WERI-Rb-1 (cell line): ENCODE results near the gene CCL5.

ENCODE experiments used
- DNase-seq: peaks from one replicate; pipeline ENCODE4 v3.0.0-alpha.2; 2020
- H3K27ac ChIP-seq: fragments of 250-450 bp; sonication (Bioruptor Pico); 2 replicates; pipeline ENCODE4 v1.5.1; 2020; ENCODE audit warnings: mild to moderate bottlenecking, moderate library complexity
- H3K27me3 ChIP-seq: fragments of 250-450 bp; sonication (Bioruptor Pico); 2 replicates; pipeline ENCODE4 v1.5.1; 2021; ENCODE audit warnings: mild to moderate bottlenecking, low read depth, moderate library complexity; ENCODE audit not compliant: insufficient read depth, severe bottlenecking
- H3K36me3 ChIP-seq: fragments of 250-450 bp; sonication (Bioruptor Pico); 2 replicates; pipeline ENCODE4 v1.5.1; 2020; ENCODE audit warnings: mild to moderate bottlenecking, moderate library complexity
- H3K4me3 ChIP-seq: 2 replicates; pipeline ENCODE4 v1.5.1; 2011; ENCODE audit warnings: low read depth, mild to moderate bottlenecking, control low read depth, low read length
- H3K9me3 ChIP-seq: fragments of 250-450 bp; sonication (Bioruptor Pico); 2 replicates; pipeline ENCODE4 v1.5.1; 2021; ENCODE audit warnings: mild to moderate bottlenecking, moderate library complexity; ENCODE audit not compliant: severe bottlenecking
- CTCF ChIP-seq: IDR thresholded peaks from 2 replicates; pipeline ENCODE4 v1.5.1; 2011; ENCODE audit warnings: low read depth, mild to moderate bottlenecking, control low read depth, inconsistent platforms, low read length

Gene CCL5

DNA sequence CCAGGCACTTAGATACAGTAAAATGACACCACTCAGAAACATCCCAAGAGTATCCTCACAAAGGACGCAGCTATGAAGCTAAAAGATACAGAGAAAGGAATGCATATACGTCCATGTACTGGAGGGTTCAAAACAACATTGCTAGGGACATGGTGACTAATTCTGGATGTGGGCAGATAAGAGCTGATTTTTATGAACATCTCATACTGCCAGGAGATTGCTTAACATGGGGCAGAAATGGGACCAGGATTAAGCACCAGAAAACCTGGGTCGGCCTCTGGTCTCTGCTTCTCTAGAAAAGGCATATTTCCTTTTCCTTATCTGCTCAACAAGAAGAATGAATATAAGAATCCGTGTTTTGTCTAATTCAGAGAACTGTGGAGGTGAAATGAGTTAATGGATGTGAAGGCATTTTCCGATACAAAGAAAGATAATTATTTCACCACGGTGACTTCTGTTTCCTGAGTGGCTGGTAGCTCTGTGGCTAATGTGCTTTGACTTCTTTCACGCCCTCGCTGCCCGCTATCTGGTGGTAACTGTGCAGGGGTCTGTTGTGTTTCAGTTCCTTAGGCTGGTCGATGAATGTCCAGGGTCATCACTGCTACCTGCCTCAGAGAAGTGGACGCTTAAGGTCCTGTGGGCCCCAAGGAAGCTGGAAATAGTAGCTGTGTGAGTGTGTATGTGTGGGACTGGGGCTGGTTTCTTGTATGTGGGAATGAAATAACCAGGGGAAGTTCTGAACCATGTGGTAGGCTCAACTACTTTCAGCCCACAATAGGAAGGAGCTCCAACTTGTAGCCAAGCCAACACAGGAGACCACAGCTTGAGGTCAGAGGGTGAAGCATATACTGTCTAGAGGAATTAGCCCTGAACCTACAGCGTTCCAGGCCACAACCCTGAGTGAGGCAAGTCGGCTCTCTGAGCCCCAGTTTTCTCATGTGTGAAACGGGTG, 15.8 kb upstream of the CCL5 start:
- DNase-seq = no peak
- no peaks in the 10 kb centered on the region for H3K9me3 ChIP-seq
- H3K4me3 ChIP-seq = no peak overlapping the region
- H3K27me3 ChIP-seq = no peaks in the 10 kb centered on the region
- no peaks in the 10 kb centered on the region for H3K36me3 ChIP-seq
- H3K27ac ChIP-seq = no peak overlapping the region
- no peak for TF ChIP-seq CTCF

- Histone ChIP-seq H3K9me3 (no peaks in the 10 kb centered on the region), H3K27ac (no peak overlapping the region), H3K4me3 (no peak overlapping the region), H3K36me3 (no peaks in the 10 kb centered on the region), H3K27me3 (no peaks in the 10 kb centered on the region)
- DNase-seq = no peak
- no peak for TF ChIP-seq CTCF
These were observed 14.0 kb upstream of the CCL5 start for GRCh38 chr17:35894206-35894605.

GRCh38 chr17:35893751-35894150, 13.6 kb upstream of the CCL5 start:
- no peaks in the 10 kb centered on the region for H3K9me3 ChIP-seq
- H3K27ac ChIP-seq = no peak overlapping the region
- no peaks in the 10 kb centered on the region for H3K27me3 ChIP-seq
- DNase-seq = no peak
- no peak overlapping the region for H3K4me3 ChIP-seq
- TF ChIP-seq CTCF = no peak
- no peaks in the 10 kb centered on the region for H3K36me3 ChIP-seq

DNA sequence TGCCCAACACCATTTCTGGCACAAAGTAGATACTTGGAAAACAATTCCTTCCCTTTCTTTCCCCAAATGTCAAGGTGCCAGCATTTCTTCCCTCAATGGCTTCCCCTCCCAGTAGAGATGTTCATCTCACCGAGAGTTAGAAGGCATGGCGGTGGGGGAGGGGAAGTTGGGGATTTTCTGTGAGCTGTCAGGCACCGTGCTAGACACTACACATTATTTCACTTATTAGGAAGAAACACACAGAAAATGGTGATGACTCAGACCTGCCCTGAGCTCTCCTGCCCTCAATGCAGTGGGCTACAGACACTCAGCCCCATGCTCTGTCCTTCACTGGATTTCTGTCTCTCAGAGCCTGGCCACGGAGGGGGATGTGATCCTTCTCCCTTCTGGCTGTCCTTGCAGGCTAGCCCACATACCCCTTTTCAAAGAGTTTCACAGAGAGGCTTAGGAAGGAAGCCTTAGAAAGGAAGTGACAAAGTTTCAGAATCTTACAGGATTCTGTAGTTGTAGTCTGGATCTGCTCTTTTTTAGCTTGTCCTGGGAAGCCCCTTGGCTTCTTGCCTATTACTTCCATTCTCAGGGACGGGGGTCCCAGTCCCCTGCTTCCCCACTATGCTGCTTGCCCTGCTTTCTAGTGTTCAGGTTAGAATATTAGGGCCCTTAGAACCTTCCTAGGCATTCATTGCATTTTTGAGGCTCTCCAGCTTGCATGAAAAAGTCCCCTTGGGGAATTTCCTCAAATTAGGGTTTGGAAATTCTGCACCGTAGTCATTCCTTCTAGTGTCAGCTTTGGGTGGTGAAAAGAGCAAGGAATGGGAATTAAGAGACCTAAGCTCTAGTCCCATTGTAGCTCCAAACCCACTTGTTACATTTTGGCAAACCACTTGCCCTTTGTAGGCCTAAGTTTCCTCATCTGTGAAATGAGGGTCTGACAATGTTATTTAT, 12.2 kb upstream of the CCL5 start:
- Histone ChIP-seq H3K4me3 (no peak overlapping the region), H3K9me3 (no peaks in the 10 kb centered on the region), H3K27ac (no peak overlapping the region), H3K36me3 (no peaks in the 10 kb centered on the region), H3K27me3 (no peaks in the 10 kb centered on the region)
- no peak for TF ChIP-seq CTCF
- DNase-seq = no peak

DNA sequence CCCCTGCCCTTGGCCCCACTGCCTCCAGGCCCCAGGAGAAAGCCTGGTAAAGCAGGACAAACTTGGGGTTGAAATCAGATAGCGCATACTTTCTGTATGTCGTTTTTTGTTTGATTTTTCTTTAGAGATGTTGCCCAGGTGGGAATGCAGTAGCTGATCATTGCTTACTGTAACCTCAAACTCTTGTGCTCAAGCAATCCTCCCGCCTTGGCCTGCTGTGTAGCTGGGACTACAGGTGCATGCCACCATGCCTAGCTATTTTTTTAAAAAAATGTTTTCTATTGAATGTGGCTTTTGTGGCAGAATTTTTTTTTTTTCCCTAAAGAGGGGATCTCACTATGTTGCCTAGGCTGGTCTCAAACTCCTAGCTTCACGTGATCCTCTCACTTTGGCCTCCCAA, 11.1 kb upstream of the CCL5 start:
- no peaks in the 10 kb centered on the region for H3K9me3 ChIP-seq
- no peak overlapping the region for H3K27ac ChIP-seq
- TF ChIP-seq CTCF = no peak
- DNase-seq = no peak
- H3K27me3 ChIP-seq = no peaks in the 10 kb centered on the region
- H3K4me3 ChIP-seq = no peak overlapping the region
- no peaks in the 10 kb centered on the region for H3K36me3 ChIP-seq
